Adrenal gland (tissue), 12 donors: ENCODE measurements around the gene LPAR3. TPM values are rescaled to one million over a fixed set of nuclear protein-coding genes. Genes with fewer than 3 reads are reported as not detected.

ENCODE experiments used
- DNase-seq, 7 donors: peaks; one replicate each; pipeline ENCODE4 v3.0.0-alpha.2; 2019 to 2020
- H3K27ac ChIP-seq, 5 donors: fragments of 200-600 bp; sonication (generic) in 4 of 5; 1 replicate in 3 of 5; 2 replicates in 2 of 5; pipeline versions ENCODE4 v1.5.1 to v1.8.0; 2016 to 2020; ENCODE audit warnings: mild to moderate bottlenecking in 1 of 5
- H3K27me3 ChIP-seq: fragments of 200-600 bp; 2 replicates; pipeline ENCODE4 v1.8.0; 2021
- H3K36me3 ChIP-seq, 2 donors: fragments of 200-600 bp; replicated peaks in 1 of 2; 1 replicate in 1 of 2; 2 replicates in 1 of 2; pipeline versions ENCODE4 v1.5.1 to v1.8.0; 2018 to 2022
- H3K4me1 ChIP-seq, 2 donors: fragments of 200-600 bp; replicated peaks in 1 of 2; 1 replicate in 1 of 2; 2 replicates in 1 of 2; pipeline versions ENCODE4 v1.5.1 to v1.8.0; 2018 to 2021
- H3K4me3 ChIP-seq, 4 donors: fragments of 200-600 bp; sonication (generic) in 3 of 4; one replicate each; pipeline ENCODE4 v1.5.1; 2016 to 2018
- H3K9me3 ChIP-seq, 3 donors: fragments of 200-600 bp; sonication (generic) in 1 of 3; replicated peaks in 1 of 3; 1 replicate in 2 of 3; 2 replicates in 1 of 3; pipeline versions ENCODE4 v1.5.1 to v1.8.0; 2016 to 2021
- CTCF ChIP-seq, 6 experiments: fragments of 450-650 bp in 4 of 6; fragments of 200-600 bp in 2 of 6; sonication (generic) in 1 of 6; IDR thresholded peaks; 1 replicate in 5 of 6; 2 replicates in 1 of 6; pipeline versions ENCODE4 v1.5.1 to v1.8.0; 2016 to 2021; ENCODE audit warnings: antibody characterized with exemption in 6 of 6, mild to moderate bottlenecking in 2 of 6, moderate library complexity in 1 of 6
- POLR2A ChIP-seq, 2 donors: fragments of 450-650 bp; IDR thresholded peaks; one replicate each; pipeline ENCODE4 v1.6.1; 2017; ENCODE audit warnings: antibody characterized with exemption in 2 of 2, mild to moderate bottlenecking in 2 of 2, moderate library complexity in 1 of 2
- WGBS, 4 donors: extraction: QIAGEN DNeasy Blood & Tissue Kit in 2 of 4; methylation state at CpG; one replicate each; pipeline versions ENCODE4 v1.1.5 to v1.1.7; 2013 to 2017; 5-methylcytosine and 5-hydroxymethylcytosine counted together
- intact Hi-C, 2 donors: fragments of 100-400 bp; cut with DNase I; formaldehyde crosslinking; loops; one replicate each; pipeline versions ENCODE4 v1.14.1 to v1.15.0; 2022 to 2023
- polyA plus RNA-seq, 3 donors: library from polyadenylated mRNA; stranded (reverse); fragments of 200-250 nt in 2 of 3; fragments of 350-450 nt in 1 of 3; fragmentation: Illumina TruSeq in 1 of 3; extraction: RNeasy Lipid Tissue Mini Kit (QIAGEN cat#74804) in 1 of 3; gene quantifications; one replicate each; pipeline ENCODE4 v1.2.3, GENCODE V29; 2013 to 2014
- total RNA-seq, 9 donors: library from RNA; depleted of rRNA in 4 of 9; stranded (reverse); fragments of >200 nt in 4 of 9; fragments of 120-200 nt in 1 of 9; fragmentation: NEBNext Ultra II Directional in 1 of 9; extraction: Animal tissue kit (Norgen Biotek cat#: 25700) in 1 of 9; gene quantifications; one replicate each; pipeline versions ENCODE4 v1.1.0 to v1.2.4, GENCODE V29; 2013 to 2023
- donor health status: healthy with polysubstance abuse.
- donor health status: Bipolar disorder and iron deficiency.
- donor health status: DM: yes; HTN: yes; CAD: no.
- donor health status: DM: no; HTN: no; CAD: no.
- donor health status: DM: no; HTN: no; CAD: no.
- donor health status: DM: yes; HTN: yes; CAD: no.

Gene LPAR3
- total and polyA plus RNA-seq, 12 donors: 0.06 to 7.1 (median 1.8) TPM

GRCh38 chr1:84857906-84858305 is 35.1 kb downstream of the LPAR3 start:
- DNase-seq: no peak
- Histone ChIP-seq H3K9me3 (no peaks in the 10 kb centered on the region), H3K4me3 (no peak overlapping the region), H3K27ac (no peak overlapping the region), H3K36me3 (no peaks in the 10 kb centered on the region), H3K4me1 (peaks cover 0 to 4% of the 10 kb centered on the region in 2 donors), H3K27me3 (no peaks in the 10 kb centered on the region)
- TF ChIP-seq POLR2A (IDR thresholded peaks at IDR 0.05) (no peak), CTCF (IDR thresholded peaks at IDR 0.05) (no peak)
- intact Hi-C loops: no loop called here
- WGBS, 4 donors: 83 to 88% (median 85%) methylated on average over 8 of the region's 8 CpGs

GRCh38 chr1:84856726-84857270 is 36.2 kb downstream of the LPAR3 start:
- DNase-seq: no peak
- H3K27me3 ChIP-seq: no peaks in the 10 kb centered on the region
- TF ChIP-seq POLR2A (IDR thresholded peaks at IDR 0.05) (no peak), CTCF (IDR thresholded peaks at IDR 0.05) (no peak)
- no peaks in the 10 kb centered on the region for H3K36me3 ChIP-seq
- H3K9me3 ChIP-seq: no peaks in the 10 kb centered on the region
- no peak overlapping the region for H3K4me3 ChIP-seq
- H3K27ac ChIP-seq: no peak overlapping the region
- peaks cover 0 to 4% of the 10 kb centered on the region in 2 donors for H3K4me1 ChIP-seq
- WGBS, 4 donors: 77 to 88% (median 82%) methylated on average over 2 of the region's 2 CpGs
- intact Hi-C loops: no loop called here

- intact Hi-C loops: no loop called here
- 62 to 79% (median 71%) methylated on average over 9 to 10 of the region's 10 CpGs for WGBS, 4 donors
- H3K27ac ChIP-seq: no peak overlapping the region
- no peak overlapping the region for H3K4me3 ChIP-seq
- H3K36me3 ChIP-seq: no peaks in the 10 kb centered on the region
- H3K4me1 ChIP-seq: peaks cover 0 to 4% of the 10 kb centered on the region in 2 donors
- no peaks in the 10 kb centered on the region for H3K9me3 ChIP-seq
- no peak for DNase-seq
- TF ChIP-seq CTCF (IDR thresholded peaks at IDR 0.05): no peak
- TF ChIP-seq POLR2A (IDR thresholded peaks at IDR 0.05): no peak
- H3K27me3 ChIP-seq: no peaks in the 10 kb centered on the region
These were observed 37.0 kb downstream of the LPAR3 start for GRCh38 chr1:84855691-84856630.

GRCh38 chr1:84855168-84855567 is 37.8 kb downstream of the LPAR3 start:
- Histone ChIP-seq H3K36me3 (no peaks in the 10 kb centered on the region), H3K27ac (no peak overlapping the region), H3K4me1 (peaks cover 0 to 4% of the 10 kb centered on the region in 2 donors), H3K9me3 (no peaks in the 10 kb centered on the region), H3K27me3 (no peaks in the 10 kb centered on the region), H3K4me3 (no peak overlapping the region)
- 85 to 95% (median 88%) methylated on average over 3 of the region's 3 CpGs for WGBS, 4 donors
- intact Hi-C loops: no loop called here
- no peak for TF ChIP-seq POLR2A (IDR thresholded peaks at IDR 0.05)
- no peak for TF ChIP-seq CTCF (IDR thresholded peaks at IDR 0.05)
- DNase-seq: no peak
